Measurements from ENCODE around the gene MYG1.
A peak's percentile ranks its signal among the peaks of the same experiment; 100 is the strongest.
"Not testable (repeated sequence)": the region's sequence is repeated elsewhere in the genome, so short reads cannot be mapped to it uniquely, and the experiment has no call there.

Gene MYG1

DNA sequence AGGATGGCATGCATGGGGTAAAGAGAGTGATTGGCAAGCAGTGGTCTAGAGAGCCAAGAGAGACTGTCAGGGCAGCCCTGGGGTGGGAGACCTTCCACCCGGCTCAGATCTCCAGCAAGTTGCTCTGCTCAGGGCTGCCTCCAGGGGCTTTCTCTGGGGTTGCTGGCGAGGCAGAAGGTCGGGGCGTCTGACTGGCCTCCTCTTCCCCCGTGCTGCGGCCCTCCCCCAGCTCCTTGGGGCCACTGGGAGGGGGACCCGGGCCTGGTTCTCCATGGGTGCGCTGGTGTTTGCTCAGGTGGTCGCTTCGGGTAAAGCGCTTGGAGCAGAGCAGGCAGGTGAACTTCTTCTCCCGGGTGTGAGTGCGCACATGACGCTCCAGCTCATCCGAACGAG, 28.5 kb downstream of the MYG1 start:
- no peak for DNase-seq

- DNase-seq: no peak
Observed at GRCh38 chr12:53330671-53331070, 31.2 kb downstream of the MYG1 start.

- not testable (repeated sequence) for DNase-seq
Observed at GRCh38 chr12:53332339-53332738, 32.8 kb downstream of the MYG1 start.

- no peak for DNase-seq
Observed at GRCh38 chr12:53332744-53333143, 33.2 kb downstream of the MYG1 start.

DNA sequence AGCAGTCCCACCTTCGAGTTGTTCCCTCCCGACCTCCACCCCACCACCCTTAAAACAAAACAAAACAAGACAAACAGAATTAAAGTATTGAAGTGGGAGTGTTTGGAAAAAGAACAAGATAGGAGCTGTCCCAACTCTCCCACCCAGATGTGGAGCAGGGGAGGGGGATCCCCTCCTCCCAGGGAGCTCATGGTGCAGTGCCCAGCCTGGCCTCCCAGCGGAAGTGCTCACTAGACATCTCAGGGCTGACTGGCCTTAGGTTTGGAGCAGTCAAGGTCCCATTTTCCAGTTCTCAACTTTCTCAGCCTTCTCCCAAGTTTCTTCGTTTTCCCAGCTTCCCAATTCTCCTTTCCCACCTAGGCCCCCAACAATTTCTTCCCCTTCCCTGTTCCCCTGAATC, 33.8 kb downstream of the MYG1 start:
- no peak for DNase-seq

- DNase-seq: no peak
Observed at GRCh38 chr12:53333845-53334244, 34.4 kb downstream of the MYG1 start.

DNA sequence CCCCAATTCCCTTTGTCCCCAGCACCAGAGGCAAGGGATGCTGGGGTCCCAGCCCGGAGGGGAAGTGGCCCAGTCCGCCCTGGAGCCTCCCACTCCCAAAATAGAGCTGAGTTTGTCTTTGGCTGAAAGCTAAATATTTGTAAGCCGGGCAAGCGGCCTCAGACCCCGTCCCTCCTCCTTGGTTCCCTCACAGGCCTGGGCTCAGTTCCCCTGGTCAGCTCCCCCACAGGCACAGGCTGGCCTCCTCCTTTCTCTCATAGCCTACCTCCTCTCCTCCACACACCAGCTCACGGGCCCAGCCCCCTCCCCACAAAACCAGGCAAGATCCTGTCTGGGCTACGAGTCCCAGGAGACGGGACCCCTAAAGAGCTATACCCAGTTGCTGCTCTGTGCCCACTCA, 35.3 kb downstream of the MYG1 start:
- DNase-seq: no peak

- no peak for DNase-seq
Observed at GRCh38 chr12:53336181-53336681, 36.7 kb downstream of the MYG1 start, which contains the start of gene SP7. SP7 (minus strand) TSS chr12:53336354; CDS start chr12:53335646, 708 bp downstream.

- DNase-seq: peak; percentile 28
Observed at GRCh38 chr12:53338017-53338416, 38.5 kb downstream of the MYG1 start.

- DNase-seq: no peak
Observed at GRCh38 chr12:53338916-53339315, 39.4 kb downstream of the MYG1 start.

DNA sequence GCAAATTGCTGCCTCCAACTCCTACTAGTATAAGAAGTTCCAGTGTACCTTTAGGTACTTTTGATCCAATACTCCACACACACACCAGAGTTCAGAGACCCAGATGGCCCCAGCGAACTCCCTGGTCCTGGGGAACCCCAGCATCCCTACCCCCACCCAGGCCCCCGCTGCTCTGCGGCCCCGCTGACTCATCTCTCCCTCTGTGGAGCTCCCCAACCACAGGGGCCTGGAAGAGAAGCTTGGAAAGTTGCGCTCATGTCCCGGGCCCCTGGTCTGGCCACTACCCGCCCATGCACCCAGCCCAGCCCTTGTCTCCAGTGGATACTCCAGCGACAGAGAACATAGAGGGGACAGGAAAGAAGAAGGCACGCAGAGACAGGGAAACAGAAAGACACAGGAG, 40.9 kb downstream of the MYG1 start:
- DNase-seq: no peak

DNA sequence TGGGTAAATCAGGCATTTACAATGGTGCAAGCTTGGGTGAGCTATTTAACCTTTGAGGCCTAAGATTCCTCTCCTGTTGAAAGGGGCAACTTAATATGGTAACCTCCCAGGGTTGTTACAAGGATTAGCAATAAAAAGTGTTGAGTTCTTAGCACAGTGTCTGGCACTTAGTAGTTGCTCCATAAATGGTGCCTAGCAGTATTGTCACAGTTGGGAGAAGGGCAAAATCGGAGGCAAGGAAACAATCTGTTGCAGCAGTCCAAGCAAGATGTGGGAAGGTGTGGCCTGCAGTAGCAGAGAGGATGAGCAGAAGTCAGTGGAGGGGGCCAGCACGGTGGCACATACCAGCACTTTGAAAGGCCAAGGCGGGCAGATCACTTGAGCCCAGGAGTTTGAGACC, 44.0 kb downstream of the MYG1 start:
- no peak for DNase-seq

DNA sequence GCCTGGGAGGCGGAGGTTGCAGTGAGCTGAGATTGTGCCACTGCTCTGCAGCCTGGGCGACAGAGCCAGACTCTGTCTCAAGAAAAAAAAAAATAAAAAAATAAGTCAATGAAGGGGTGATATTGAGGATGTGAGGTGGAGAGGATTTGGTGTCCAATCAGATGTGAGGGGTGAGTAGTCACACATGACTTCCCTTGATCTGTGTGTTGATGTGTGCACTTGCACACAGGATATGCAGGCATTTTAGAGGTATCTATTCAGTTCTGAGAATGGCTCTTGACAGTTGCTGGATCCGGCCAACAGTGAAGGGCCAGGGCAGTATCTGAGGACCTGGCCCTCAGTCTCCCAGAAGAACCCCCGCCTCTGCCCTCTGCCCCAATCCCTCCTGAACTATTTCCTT, 44.5 kb downstream of the MYG1 start:
- DNase-seq: no peak

DNA sequence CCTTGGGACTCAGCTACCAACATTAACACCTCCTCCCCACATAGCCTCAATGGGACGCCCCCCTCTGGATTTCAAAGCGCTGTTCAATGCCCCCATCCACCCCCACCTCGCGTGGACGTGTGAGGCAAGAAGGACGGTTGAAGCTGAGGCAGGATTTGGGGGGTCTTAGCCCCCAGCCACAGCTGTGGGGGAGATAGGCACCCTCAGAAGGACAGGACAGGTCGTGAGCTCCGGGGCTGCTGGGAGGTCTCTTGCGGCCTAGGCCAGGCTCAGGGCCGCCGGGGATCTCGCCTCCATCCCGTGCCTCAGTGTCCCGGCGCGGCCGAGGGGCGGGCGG, 45.0 kb downstream of the MYG1 start:
- peak; percentile 5 for DNase-seq

- peak; percentile 69 for DNase-seq
Observed at GRCh38 chr12:53344824-53345485, 45.5 kb downstream of the MYG1 start.

DNA sequence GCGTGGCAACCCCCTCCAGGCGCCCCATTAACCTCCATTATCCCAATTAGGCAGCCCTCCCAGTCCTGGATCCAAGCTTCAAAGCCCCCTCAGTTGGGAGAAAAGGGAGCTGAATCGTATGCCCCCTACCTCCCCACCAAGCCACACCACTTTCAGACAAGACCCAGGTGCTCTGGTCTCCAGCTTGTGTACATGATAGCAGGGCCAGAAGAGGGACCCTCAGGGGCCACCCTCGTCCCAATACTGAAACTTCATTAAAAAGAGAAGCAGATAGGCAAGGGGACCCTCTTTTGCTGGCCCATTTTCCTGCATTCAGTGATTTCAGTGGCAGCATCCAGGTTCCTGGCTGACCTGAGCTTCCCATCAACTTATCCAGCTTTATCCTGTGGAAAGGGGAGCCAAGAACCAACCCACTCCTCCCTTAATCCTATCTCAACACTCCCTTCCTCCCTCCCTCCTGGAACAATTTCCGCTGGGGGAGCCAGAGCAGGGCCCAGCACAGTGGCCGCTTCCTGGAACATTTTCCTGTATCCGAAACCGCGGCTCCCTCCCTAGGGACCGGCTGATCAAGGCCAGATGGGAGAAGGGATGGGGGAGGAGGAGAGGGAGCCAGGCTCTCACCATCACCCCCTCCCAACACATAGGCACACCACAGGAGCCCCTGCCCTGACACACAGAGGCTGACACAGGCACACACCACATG, 46.1 kb downstream of the MYG1 start:
- no peak for DNase-seq

GRCh38 chr12:53346491-53346890, 47.0 kb downstream of the MYG1 start:
- no peak for DNase-seq

DNA sequence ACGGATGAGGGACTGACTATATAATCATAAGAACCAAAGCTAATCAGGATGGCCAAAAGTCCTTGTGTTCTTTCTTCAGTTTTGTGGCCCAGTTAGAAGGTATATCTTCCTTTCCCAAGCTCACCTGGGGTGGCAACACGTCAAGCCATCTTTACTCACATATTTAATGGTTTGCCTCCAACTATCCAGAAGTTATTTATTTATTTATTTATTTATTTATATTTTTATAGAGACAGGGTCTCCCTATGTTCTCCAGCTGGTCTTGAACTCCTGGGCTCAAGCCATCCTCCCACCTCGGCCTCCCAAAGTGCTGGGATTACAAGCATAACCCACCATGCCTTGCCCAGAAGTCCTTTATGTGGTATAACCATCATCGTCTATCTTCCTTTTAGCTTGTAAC, 48.4 kb downstream of the MYG1 start:
- DNase-seq: no peak

- DNase-seq: peak; percentile 85
Observed at GRCh38 chr12:53352331-53353256, 53.1 kb downstream of the MYG1 start.

GRCh38 chr12:53353257-53353655, 53.8 kb downstream of the MYG1 start:
- no peak for DNase-seq

- DNase-seq: no peak
Observed at GRCh38 chr12:53355121-53355520, 55.6 kb downstream of the MYG1 start.

All from activated gamma-delta T cell treated with Interleukin-2 at 50 U/mL for 16 hours (primary cell).